CD4-positive, CD25-positive, alpha-beta regulatory T cell (primary cell): ENCODE data around the gene SNRPD2. TPM values are rescaled to one million over a fixed set of nuclear protein-coding genes. Genes with fewer than 3 reads are reported as not detected.

Experiments
- ATAC-seq, 2 donors: fragments of 150-1000 bp; cut with Tn5 transposase; one replicate each; pipeline ENCODE4 v1.10.0; 2021; ENCODE audit warnings: low read depth in 2 of 2, moderate number of reproducible peaks in 2 of 2, moderate library complexity in 1 of 2
- DNase-seq, 3 donors: peaks; one replicate each; pipeline versions ENCODE4 v3.0.0 to v3.0.0-alpha.2; 2012 to 2022; ENCODE audit warnings: mixed read lengths in 1 of 3
- H3K27ac ChIP-seq: one replicate; pipeline ENCODE4 v1.7.0; 2013; ENCODE audit warnings: mild to moderate bottlenecking, low read length; ENCODE audit not compliant: insufficient read depth, poor library complexity, severe bottlenecking
- H3K27me3 ChIP-seq: one replicate; pipeline ENCODE4 v1.7.0; 2013; ENCODE audit warnings: low read length; ENCODE audit not compliant: control insufficient read depth, insufficient read depth
- H3K36me3 ChIP-seq: one replicate; pipeline ENCODE4 v1.7.0; 2013; ENCODE audit warnings: mild to moderate bottlenecking, low read length, moderate library complexity; ENCODE audit not compliant: control insufficient read depth, insufficient read depth
- H3K4me1 ChIP-seq: 2 replicates; pipeline ENCODE4 v1.7.0; 2013; ENCODE audit warnings: mild to moderate bottlenecking, low read length; ENCODE audit not compliant: insufficient read depth, control insufficient read depth, poor library complexity, severe bottlenecking
- H3K4me3 ChIP-seq: one replicate; pipeline ENCODE4 v1.7.0; 2013; ENCODE audit warnings: low read depth, mild to moderate bottlenecking, low read length, moderate library complexity
- H3K9me3 ChIP-seq, 2 experiments: 1 replicate in 1 of 2; 2 replicates in 1 of 2; pipeline ENCODE4 v1.7.0; 2013; ENCODE audit warnings: low read length in 2 of 2, mild to moderate bottlenecking in 1 of 2, moderate library complexity in 1 of 2; ENCODE audit not compliant: control insufficient read depth in 2 of 2
- H3K27ac Mint-ChIP-seq, 3 donors: one replicate each; pipeline ENCODE4 v1.8.0; 2020 to 2022; ENCODE audit warnings: mild to moderate bottlenecking in 3 of 3, mixed read lengths in 3 of 3, moderate library complexity in 2 of 3
- H3K27me3 Mint-ChIP-seq: one replicate; pipeline ENCODE4 v1.8.0; 2022; ENCODE audit warnings: mild to moderate bottlenecking, mixed read lengths
- H3K36me3 Mint-ChIP-seq: one replicate; pipeline ENCODE4 v1.8.0; 2020; ENCODE audit warnings: mixed read lengths
- H3K4me1 Mint-ChIP-seq, 4 donors: one replicate each; pipeline ENCODE4 v1.8.0; 2020 to 2022; ENCODE audit warnings: mixed read lengths in 4 of 4, mild to moderate bottlenecking in 1 of 4
- H3K4me3 Mint-ChIP-seq, 4 donors: one replicate each; pipeline ENCODE4 v1.8.0; 2020 to 2022; ENCODE audit warnings: mild to moderate bottlenecking in 4 of 4, mixed read lengths in 4 of 4, moderate library complexity in 3 of 4
- H3K9me3 Mint-ChIP-seq, 7 donors: one replicate each; pipeline ENCODE4 v1.8.0; 2020 to 2022; ENCODE audit warnings: mixed read lengths in 7 of 7, mild to moderate bottlenecking in 3 of 7, moderate library complexity in 2 of 7
- polyA plus RNA-seq, 4 donors: library from polyadenylated mRNA; unstranded; fragments of 300-500 nt; fragmentation: Illumina TruSeq; gene quantifications; one replicate each; pipeline ENCODE4 v1.2.3, GENCODE V29; 2021
- total RNA-seq: library from RNA; stranded (reverse); gene quantifications from one replicate; pipeline ENCODE4 v1.2.3, GENCODE V29; 2022

Gene SNRPD2
- total and polyA plus RNA-seq, 5 donors from 2014 or later: 271 to 1,255 (median 1,082) TPM

- H3K4me3 ChIP-seq: no peak overlapping the region
- H3K27me3 Mint-ChIP-seq: peaks cover 5% of the 10 kb centered on the region
- peaks cover 14 to 45% (median 29%) of the 10 kb centered on the region in 4 donors for H3K4me1 Mint-ChIP-seq
- H3K27ac Mint-ChIP-seq: no peak overlapping the region
- peaks cover 9% of the 10 kb centered on the region for H3K4me1 ChIP-seq
- ATAC-seq (no peak), DNase-seq (no peak)
- no peaks in the 10 kb centered on the region for H3K27me3 ChIP-seq
- peaks cover 4% of the 10 kb centered on the region for H3K36me3 ChIP-seq
- peaks cover 9% of the 10 kb centered on the region for H3K36me3 Mint-ChIP-seq
- no peaks in the 10 kb centered on the region for H3K9me3 Mint-ChIP-seq
- H3K27ac ChIP-seq: no peak overlapping the region
- H3K9me3 ChIP-seq: no peaks in the 10 kb centered on the region
- H3K4me3 Mint-ChIP-seq: no peak overlapping the region
These were observed 20.3 kb upstream of the SNRPD2 start for GRCh38 chr19:45711851-45712698.

- no peak for DNase-seq
- H3K4me1 Mint-ChIP-seq: peaks cover 5 to 30% (median 18%) of the 10 kb centered on the region in 4 donors
- H3K36me3 Mint-ChIP-seq: peaks cover 9% of the 10 kb centered on the region
- Histone ChIP-seq H3K4me1 (no peaks in the 10 kb centered on the region), H3K9me3 (no peaks in the 10 kb centered on the region), H3K4me3 (no peak overlapping the region), H3K36me3 (peaks cover 4% of the 10 kb centered on the region), H3K27me3 (no peaks in the 10 kb centered on the region), H3K27ac (no peak overlapping the region)
- peak overlapping the region in 2 of 4 donors; percentile 63 for H3K4me3 Mint-ChIP-seq
- no peak for ATAC-seq
- H3K27me3 Mint-ChIP-seq: peaks cover 5% of the 10 kb centered on the region
- H3K27ac Mint-ChIP-seq: peak overlapping the region in 1 of 3 donors; percentile 23
- H3K9me3 Mint-ChIP-seq: no peaks in the 10 kb centered on the region
These were observed 18.8 kb upstream of the SNRPD2 start for GRCh38 chr19:45710356-45711130.

- Mint-ChIP-seq H3K36me3 (peaks cover 14% of the 10 kb centered on the region), H3K27ac (no peak overlapping the region), H3K4me1 (peaks cover 0 to 10% (median 7%) of the 10 kb centered on the region in 4 donors), H3K4me3 (no peak overlapping the region), H3K9me3 (no peaks in the 10 kb centered on the region), H3K27me3 (peaks cover under 1% of the 10 kb centered on the region)
- H3K4me3 ChIP-seq: no peak overlapping the region
- DNase-seq (no peak), ATAC-seq (no peak)
- no peaks in the 10 kb centered on the region for H3K4me1 ChIP-seq
- H3K27me3 ChIP-seq: no peaks in the 10 kb centered on the region
- no peaks in the 10 kb centered on the region for H3K9me3 ChIP-seq
- H3K27ac ChIP-seq: no peak overlapping the region
- peaks cover 4% of the 10 kb centered on the region for H3K36me3 ChIP-seq
These were observed 14.1 kb upstream of the SNRPD2 start for GRCh38 chr19:45705710-45706415.

GRCh38 chr19:45705115-45705514, 13.4 kb upstream of the SNRPD2 start:
- H3K27ac Mint-ChIP-seq: no peak overlapping the region
- peaks cover 0 to 5% (median 3%) of the 10 kb centered on the region in 4 donors for H3K4me1 Mint-ChIP-seq
- no peaks in the 10 kb centered on the region for H3K27me3 Mint-ChIP-seq

GRCh38 chr19:45701676-45702075, 9.9 kb upstream of the SNRPD2 start:
- H3K27me3 ChIP-seq: no peaks in the 10 kb centered on the region
- no peak for DNase-seq
- no peak overlapping the region for H3K4me3 ChIP-seq
- no peaks in the 10 kb centered on the region for H3K9me3 ChIP-seq
- H3K36me3 ChIP-seq: peaks cover 4% of the 10 kb centered on the region
- H3K9me3 Mint-ChIP-seq: no peaks in the 10 kb centered on the region
- H3K4me3 Mint-ChIP-seq: no peak overlapping the region
- H3K4me1 ChIP-seq: no peaks in the 10 kb centered on the region
- peaks cover 14% of the 10 kb centered on the region for H3K36me3 Mint-ChIP-seq
- H3K27me3 Mint-ChIP-seq: no peaks in the 10 kb centered on the region
- no peak overlapping the region for H3K27ac ChIP-seq
- no peak overlapping the region for H3K27ac Mint-ChIP-seq
- H3K4me1 Mint-ChIP-seq: peaks cover 0 to 4% (median 2%) of the 10 kb centered on the region in 4 donors
- ATAC-seq: no peak

More at GRCh38 chr19:45705115-45705514, 13.4 kb upstream of the SNRPD2 start:
- H3K4me3 Mint-ChIP-seq: no peak overlapping the region
- peaks cover 8% of the 10 kb centered on the region for H3K36me3 Mint-ChIP-seq
- Histone ChIP-seq H3K27ac (no peak overlapping the region), H3K9me3 (no peaks in the 10 kb centered on the region), H3K36me3 (peaks cover 4% of the 10 kb centered on the region), H3K4me3 (no peak overlapping the region), H3K27me3 (no peaks in the 10 kb centered on the region), H3K4me1 (no peaks in the 10 kb centered on the region)
- ATAC-seq: no peak
- no peak for DNase-seq
- no peaks in the 10 kb centered on the region for H3K9me3 Mint-ChIP-seq

GRCh38 chr19:45693106-45693788, 1.5 kb upstream of the SNRPD2 start:
- Mint-ChIP-seq H3K27me3 (no peaks in the 10 kb centered on the region), H3K36me3 (peaks cover 9% of the 10 kb centered on the region), H3K4me1 (peaks cover 0 to 32% (median 11%) of the 10 kb centered on the region in 4 donors), H3K4me3 (peak overlapping the region; percentile 89 to 98 (median 96)), H3K27ac (peak overlapping the region; percentile 71 to 98 (median 96)), H3K9me3 (peaks cover 0 to 2% (median 0%) of the 10 kb centered on the region in 7 donors)
- peak; percentile 58 to 69 (median 64) for DNase-seq
- Histone ChIP-seq H3K36me3 (peaks cover 7% of the 10 kb centered on the region), H3K27me3 (no peaks in the 10 kb centered on the region), H3K4me3 (peak overlapping the region; percentile 88), H3K27ac (peak overlapping the region; percentile 96), H3K9me3 (no peaks in the 10 kb centered on the region), H3K4me1 (peaks cover 27% of the 10 kb centered on the region)
- ATAC-seq: no peak
